Measurements from ENCODE around the gene IL1RL1.

Gene IL1RL1

GRCh38 chr2:102306125-102306524 is 5.2 kb upstream of the IL1RL1 start:
- H4K20me1 ChIP-seq (ENCODE audit: control insufficient read depth, insufficient read depth, low read depth, low read length), result no peaks in the 10 kb centered on the region
- no peaks in the 10 kb centered on the region for H3K36me3 ChIP-seq (ENCODE audit: control insufficient read depth, low read length)
- H3K27ac ChIP-seq (ENCODE audit: low read depth, low read length), result no peak overlapping the region
- no peak overlapping the region for H3K4me2 ChIP-seq (ENCODE audit: low read length)
- no peaks in the 10 kb centered on the region for H3K9me2 ChIP-seq (replicated peaks; ENCODE audit: control insufficient read depth, low read length)
- TF ChIP-seq EZH2phosphoT487 (IDR thresholded peaks at IDR 0.05; ENCODE audit: borderline replicate concordance, low read length) (no peak), CTCF (IDR thresholded peaks at IDR 0.05; ENCODE audit: low read depth, low read length, poor library complexity, severe bottlenecking) (no peak)
- H3F3A ChIP-seq (ENCODE audit: control insufficient read depth, insufficient read depth), result no peaks in the 10 kb centered on the region
- H3K4me1 ChIP-seq (ENCODE audit: control insufficient read depth, low read length), result no peaks in the 10 kb centered on the region
- H3K27me3 ChIP-seq (ENCODE audit: control insufficient read depth, low read length), result no peaks in the 10 kb centered on the region
- no peaks in the 10 kb centered on the region for H3K79me2 ChIP-seq (ENCODE audit: control insufficient read depth, low read length)
- H3K9me3 ChIP-seq (ENCODE audit: control insufficient read depth, insufficient read depth, low read length), result no peaks in the 10 kb centered on the region
- no peak overlapping the region for H3K4me3 ChIP-seq (ENCODE audit: low read length)

GRCh38 chr2:102313025-102313424 is 1.7 kb downstream of the IL1RL1 start:
- Histone ChIP-seq H3K79me2 (ENCODE audit: control insufficient read depth, low read length) (no peaks in the 10 kb centered on the region), H3K27me3 (ENCODE audit: control insufficient read depth, low read length) (no peaks in the 10 kb centered on the region), H3K9me2 (replicated peaks; ENCODE audit: control insufficient read depth, low read length) (no peaks in the 10 kb centered on the region), H3K4me1 (ENCODE audit: control insufficient read depth, low read length) (no peaks in the 10 kb centered on the region), H3F3A (ENCODE audit: control insufficient read depth, insufficient read depth) (no peaks in the 10 kb centered on the region), H4K20me1 (ENCODE audit: control insufficient read depth, insufficient read depth, low read depth, low read length) (no peaks in the 10 kb centered on the region), H3K4me3 (ENCODE audit: low read length) (no peak overlapping the region), H3K36me3 (ENCODE audit: control insufficient read depth, low read length) (no peaks in the 10 kb centered on the region), H3K27ac (ENCODE audit: low read depth, low read length) (no peak overlapping the region), H3K9me3 (ENCODE audit: control insufficient read depth, insufficient read depth, low read length) (no peaks in the 10 kb centered on the region), H3K4me2 (ENCODE audit: low read length) (no peak overlapping the region)
- TF ChIP-seq EZH2phosphoT487 (IDR thresholded peaks at IDR 0.05; ENCODE audit: borderline replicate concordance, low read length) (no peak), CTCF (IDR thresholded peaks at IDR 0.05; ENCODE audit: low read depth, low read length, poor library complexity, severe bottlenecking) (no peak)

GRCh38 chr2:102313471-102313870 is 2.1 kb downstream of the IL1RL1 start:
- Histone ChIP-seq H3F3A (ENCODE audit: control insufficient read depth, insufficient read depth) (no peaks in the 10 kb centered on the region), H3K27ac (ENCODE audit: low read depth, low read length) (no peak overlapping the region), H3K36me3 (ENCODE audit: control insufficient read depth, low read length) (no peaks in the 10 kb centered on the region), H4K20me1 (ENCODE audit: control insufficient read depth, insufficient read depth, low read depth, low read length) (no peaks in the 10 kb centered on the region), H3K9me3 (ENCODE audit: control insufficient read depth, insufficient read depth, low read length) (no peaks in the 10 kb centered on the region), H3K4me1 (ENCODE audit: control insufficient read depth, low read length) (no peaks in the 10 kb centered on the region), H3K4me3 (ENCODE audit: low read length) (no peak overlapping the region), H3K9me2 (replicated peaks; ENCODE audit: control insufficient read depth, low read length) (no peaks in the 10 kb centered on the region), H3K4me2 (ENCODE audit: low read length) (no peak overlapping the region), H3K27me3 (ENCODE audit: control insufficient read depth, low read length) (no peaks in the 10 kb centered on the region), H3K79me2 (ENCODE audit: control insufficient read depth, low read length) (no peaks in the 10 kb centered on the region)
- TF ChIP-seq EZH2phosphoT487 (IDR thresholded peaks at IDR 0.05; ENCODE audit: borderline replicate concordance, low read length) (no peak), CTCF (IDR thresholded peaks at IDR 0.05; ENCODE audit: low read depth, low read length, poor library complexity, severe bottlenecking) (no peak)

GRCh38 chr2:102313950-102314349 is 2.6 kb downstream of the IL1RL1 start:
- Histone ChIP-seq H3K4me2 (ENCODE audit: low read length) (no peak overlapping the region), H3K9me3 (ENCODE audit: control insufficient read depth, insufficient read depth, low read length) (no peaks in the 10 kb centered on the region), H3K27me3 (ENCODE audit: control insufficient read depth, low read length) (no peaks in the 10 kb centered on the region), H3K4me1 (ENCODE audit: control insufficient read depth, low read length) (no peaks in the 10 kb centered on the region), H4K20me1 (ENCODE audit: control insufficient read depth, insufficient read depth, low read depth, low read length) (no peaks in the 10 kb centered on the region), H3K27ac (ENCODE audit: low read depth, low read length) (no peak overlapping the region), H3F3A (ENCODE audit: control insufficient read depth, insufficient read depth) (no peaks in the 10 kb centered on the region), H3K79me2 (ENCODE audit: control insufficient read depth, low read length) (no peaks in the 10 kb centered on the region), H3K4me3 (ENCODE audit: low read length) (no peak overlapping the region), H3K9me2 (replicated peaks; ENCODE audit: control insufficient read depth, low read length) (no peaks in the 10 kb centered on the region), H3K36me3 (ENCODE audit: control insufficient read depth, low read length) (no peaks in the 10 kb centered on the region)
- no peak for TF ChIP-seq CTCF (IDR thresholded peaks at IDR 0.05; ENCODE audit: low read depth, low read length, poor library complexity, severe bottlenecking)
- TF ChIP-seq EZH2phosphoT487 (IDR thresholded peaks at IDR 0.05; ENCODE audit: borderline replicate concordance, low read length), result no peak
